Measurements from ENCODE around the gene MAP6. TPM values are rescaled to one million over a fixed set of nuclear protein-coding genes. Genes with fewer than 3 reads are reported as not detected.

Gene MAP6
- total and polyA plus RNA-seq, 10 of the 15 experiments (the other 5 are each of a cell fraction or from before 2014, with no cell fraction given), result 0.06 to 0.19 (median 0.11) TPM; not detected in 5

- TF ChIP-seq, protein P1, sequence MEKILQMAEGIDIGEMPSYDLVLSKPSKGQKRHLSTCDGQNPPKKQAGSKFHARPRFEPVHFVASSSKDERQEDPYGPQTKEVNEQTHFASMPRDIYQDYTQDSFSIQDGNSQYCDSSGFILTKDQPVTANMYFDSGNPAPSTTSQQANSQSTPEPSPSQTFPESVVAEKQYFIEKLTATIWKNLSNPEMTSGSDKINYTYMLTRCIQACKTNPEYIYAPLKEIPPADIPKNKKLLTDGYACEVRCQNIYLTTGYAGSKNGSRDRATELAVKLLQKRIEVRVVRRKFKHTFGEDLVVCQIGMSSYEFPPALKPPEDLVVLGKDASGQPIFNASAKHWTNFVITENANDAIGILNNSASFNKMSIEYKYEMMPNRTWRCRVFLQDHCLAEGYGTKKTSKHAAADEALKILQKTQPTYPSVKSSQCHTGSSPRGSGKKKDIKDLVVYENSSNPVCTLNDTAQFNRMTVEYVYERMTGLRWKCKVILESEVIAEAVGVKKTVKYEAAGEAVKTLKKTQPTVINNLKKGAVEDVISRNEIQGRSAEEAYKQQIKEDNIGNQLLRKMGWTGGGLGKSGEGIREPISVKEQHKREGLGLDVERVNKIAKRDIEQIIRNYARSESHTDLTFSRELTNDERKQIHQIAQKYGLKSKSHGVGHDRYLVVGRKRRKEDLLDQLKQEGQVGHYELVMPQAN (conservative IDR thresholded peaks at IDR 0.05), result no peak; the same call in none of the 2 replicates
- TF ChIP-seq MYB (IDR thresholded peaks at IDR 0.05; ENCODE audit: borderline replicate concordance, low read depth, low read length) (no peak), ZNF274 (IDR thresholded peaks at IDR 0.05; ENCODE audit: insufficient read depth, insufficient read length) (no peak), HSF1 (IDR thresholded peaks at IDR 0.05; ENCODE audit: low read depth, low read length) (peak; percentile 99), FOXM1 (IDR thresholded peaks at IDR 0.05; ENCODE audit: low read depth, low read length) (no peak), WRNIP1 (IDR thresholded peaks at IDR 0.05; ENCODE audit: borderline replicate concordance, low read depth, low read length) (no peak), FOS (IDR thresholded peaks at IDR 0.05; ENCODE audit: borderline replicate concordance, extremely low read depth, insufficient read length) (no peak), ZBTB11 (CRISPR knock-in tag; IDR thresholded peaks at IDR 0.05) (no peak), TCF3 (IDR thresholded peaks at IDR 0.05; ENCODE audit: borderline replicate concordance, insufficient read depth, low read depth, low read length) (no peak), SUZ12 (IDR thresholded peaks at IDR 0.05; ENCODE audit: unreplicated experiment) (no peak), IKZF1 (conservative IDR thresholded peaks at IDR 0.05) (peak; percentile 61), BACH1 (IDR thresholded peaks at IDR 0.05; ENCODE audit: borderline replicate concordance) (no peak; the same call in 1 of the 2 replicates), KDM1A (IDR thresholded peaks at IDR 0.05; ENCODE audit: borderline replicate concordance) (no peak), MEF2B (IDR thresholded peaks at IDR 0.05; ENCODE audit: partially characterized antibody, poor library complexity, severe bottlenecking) (no peak), SMARCA5 (IDR thresholded peaks at IDR 0.05) (no peak), ZNF622 (IDR thresholded peaks at IDR 0.05) (no peak), SMAD5 (IDR thresholded peaks at IDR 0.05; ENCODE audit: low read depth) (peak; percentile 80), EED (IDR thresholded peaks at IDR 0.05; ENCODE audit: low read depth) (no peak), NFYA (IDR thresholded peaks at IDR 0.05; ENCODE audit: borderline replicate concordance, low read depth, low read length) (no peak)
- TF ChIP-seq, protein P2, sequence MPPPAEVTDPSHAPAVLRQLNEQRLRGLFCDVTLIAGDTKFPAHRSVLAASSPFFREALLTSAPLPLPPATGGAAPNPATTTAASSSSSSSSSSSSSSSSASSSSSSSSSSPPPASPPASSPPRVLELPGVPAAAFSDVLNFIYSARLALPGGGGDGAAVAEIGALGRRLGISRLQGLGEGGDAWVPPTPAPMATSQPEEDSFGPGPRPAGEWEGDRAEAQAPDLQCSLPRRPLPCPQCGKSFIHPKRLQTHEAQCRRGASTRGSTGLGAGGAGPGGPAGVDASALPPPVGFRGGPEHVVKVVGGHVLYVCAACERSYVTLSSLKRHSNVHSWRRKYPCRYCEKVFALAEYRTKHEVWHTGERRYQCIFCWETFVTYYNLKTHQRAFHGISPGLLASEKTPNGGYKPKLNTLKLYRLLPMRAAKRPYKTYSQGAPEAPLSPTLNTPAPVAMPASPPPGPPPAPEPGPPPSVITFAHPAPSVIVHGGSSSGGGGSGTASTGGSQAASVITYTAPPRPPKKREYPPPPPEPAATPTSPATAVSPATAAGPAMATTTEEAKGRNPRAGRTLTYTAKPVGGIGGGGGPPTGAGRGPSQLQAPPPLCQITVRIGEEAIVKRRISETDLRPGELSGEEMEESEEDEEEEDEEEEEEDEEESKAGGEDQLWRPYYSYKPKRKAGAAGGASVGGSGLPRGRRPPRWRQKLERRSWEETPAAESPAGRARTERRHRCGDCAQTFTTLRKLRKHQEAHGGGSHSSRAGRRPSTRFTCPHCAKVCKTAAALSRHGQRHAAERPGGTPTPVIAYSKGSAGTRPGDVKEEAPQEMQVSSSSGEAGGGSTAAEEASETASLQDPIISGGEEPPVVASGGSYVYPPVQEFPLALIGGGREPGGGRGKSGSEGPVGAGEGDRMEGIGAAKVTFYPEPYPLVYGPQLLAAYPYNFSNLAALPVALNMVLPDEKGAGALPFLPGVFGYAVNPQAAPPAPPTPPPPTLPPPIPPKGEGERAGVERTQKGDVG (CRISPR knock-in tag; IDR thresholded peaks at IDR 0.05), result no peak
Observed at GRCh38 chr11:75562048-75562835, 106.6 kb downstream of the MAP6 start, which contains the start of gene SERPINH1 (continued).

All from GM12878 (cell line).